LNCAP (cell line): ENCODE results near the gene PGF.
A peak's percentile ranks its signal among the peaks of the same experiment; 100 is the strongest.

ENCODE experiments used
- TF ChIP-seq, protein P1 (sequence below): fragments of 450-650 bp; IDR thresholded peaks from 2 replicates; pipeline ENCODE4 v1.5.1; 2017; ENCODE audit warnings: mild to moderate bottlenecking

The PGF gene

DNA sequence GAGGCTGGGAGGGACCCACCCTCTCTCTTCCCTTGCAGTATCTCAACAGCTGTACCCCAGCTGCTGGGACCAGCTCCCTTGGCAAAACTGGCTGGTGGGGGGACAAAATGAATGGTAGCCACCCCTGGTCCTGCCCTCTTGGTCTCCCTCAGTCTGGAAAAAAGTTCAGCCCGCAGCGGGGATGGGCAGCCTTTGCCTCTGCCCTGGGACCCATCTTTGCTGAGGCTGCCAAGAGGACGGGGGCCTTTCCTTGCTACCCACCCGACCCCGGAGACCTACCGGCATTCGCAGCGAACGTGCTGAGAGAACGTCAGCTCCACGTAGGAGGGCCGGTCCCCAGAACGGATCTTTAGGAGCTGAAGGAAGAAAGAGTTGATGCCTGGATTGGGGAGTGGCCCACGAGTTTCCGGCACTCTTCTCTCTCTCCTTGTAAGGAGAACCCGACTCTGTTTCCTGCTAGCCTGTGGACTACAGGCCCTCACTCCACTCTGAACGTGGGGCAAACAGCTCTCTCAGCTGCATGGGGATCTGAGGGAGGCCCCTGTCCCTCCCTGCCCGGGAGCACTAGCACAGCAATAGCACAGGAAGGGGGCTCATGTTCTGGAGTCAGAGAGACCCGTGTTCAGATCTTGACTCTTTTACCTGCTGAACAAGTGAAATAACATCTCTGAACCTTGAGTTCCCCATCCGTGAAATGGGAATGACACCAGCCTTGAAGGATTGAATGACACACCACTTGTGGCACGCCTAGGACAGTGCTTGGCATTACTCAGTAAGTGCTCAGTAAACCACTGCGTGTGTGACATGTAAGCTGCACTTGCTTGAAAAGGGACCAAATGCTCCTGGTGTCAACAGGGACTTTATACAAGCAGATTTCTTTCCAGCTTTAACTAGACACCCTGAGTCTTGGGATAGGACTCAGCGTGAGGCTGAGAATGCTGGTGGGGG, 6.9 kb downstream of the PGF start:
- TF ChIP-seq, protein P1, sequence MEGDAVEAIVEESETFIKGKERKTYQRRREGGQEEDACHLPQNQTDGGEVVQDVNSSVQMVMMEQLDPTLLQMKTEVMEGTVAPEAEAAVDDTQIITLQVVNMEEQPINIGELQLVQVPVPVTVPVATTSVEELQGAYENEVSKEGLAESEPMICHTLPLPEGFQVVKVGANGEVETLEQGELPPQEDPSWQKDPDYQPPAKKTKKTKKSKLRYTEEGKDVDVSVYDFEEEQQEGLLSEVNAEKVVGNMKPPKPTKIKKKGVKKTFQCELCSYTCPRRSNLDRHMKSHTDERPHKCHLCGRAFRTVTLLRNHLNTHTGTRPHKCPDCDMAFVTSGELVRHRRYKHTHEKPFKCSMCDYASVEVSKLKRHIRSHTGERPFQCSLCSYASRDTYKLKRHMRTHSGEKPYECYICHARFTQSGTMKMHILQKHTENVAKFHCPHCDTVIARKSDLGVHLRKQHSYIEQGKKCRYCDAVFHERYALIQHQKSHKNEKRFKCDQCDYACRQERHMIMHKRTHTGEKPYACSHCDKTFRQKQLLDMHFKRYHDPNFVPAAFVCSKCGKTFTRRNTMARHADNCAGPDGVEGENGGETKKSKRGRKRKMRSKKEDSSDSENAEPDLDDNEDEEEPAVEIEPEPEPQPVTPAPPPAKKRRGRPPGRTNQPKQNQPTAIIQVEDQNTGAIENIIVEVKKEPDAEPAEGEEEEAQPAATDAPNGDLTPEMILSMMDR: no peak

- TF ChIP-seq, protein P1: no peak
Measured at GRCh38 chr14:74947353-74948227, 7.8 kb downstream of the PGF start.

- TF ChIP-seq, protein P1: peak; percentile 25
Measured at GRCh38 chr14:74946659-74947281, 8.6 kb downstream of the PGF start.

GRCh38 chr14:74945852-74946658, 9.3 kb downstream of the PGF start:
- TF ChIP-seq, protein P1: peak; percentile 96

- TF ChIP-seq, protein P1: peak; percentile 58
Measured at GRCh38 chr14:74945261-74945851, 10.0 kb downstream of the PGF start.

- TF ChIP-seq, protein P1: no peak
Measured at GRCh38 chr14:74942608-74943007, 12.8 kb downstream of the PGF start.
